Activated naive CD4-positive, alpha-beta T cell treated with anti-CD3 and anti-CD28 coated beads, Interleukin-2, amount 10 ng/mL, durations not matched to agents 7 days and 5 days (primary cell): ENCODE measurements around the gene RXRA.

ENCODE experiments used
- CTCF ChIA-PET: fragments of 350-600 bp; sonication (Branson Sonifier 250); formaldehyde crosslinking; loops from one replicate; lab custom pipeline; 2021; ENCODE audit warnings: antibody characterized with exemption; lab: Charles Lee
- DNase-seq: peaks from one replicate; pipeline ENCODE4 v3.0.0-alpha.2; 2020
- H3K27ac Mint-ChIP-seq: one replicate; pipeline ENCODE4 v1.8.0; 2021; ENCODE audit warnings: mild to moderate bottlenecking, moderate library complexity, mixed read lengths
- H3K27me3 Mint-ChIP-seq: one replicate; pipeline ENCODE4 v1.8.0; 2021; ENCODE audit warnings: mild to moderate bottlenecking, mixed read lengths
- H3K36me3 Mint-ChIP-seq: one replicate; pipeline ENCODE4 v1.8.0; 2021; ENCODE audit warnings: mixed read lengths
- H3K4me1 Mint-ChIP-seq: one replicate; pipeline ENCODE4 v1.8.0; 2021; ENCODE audit warnings: mixed read lengths
- H3K4me3 Mint-ChIP-seq: one replicate; pipeline ENCODE4 v1.8.0; 2021; ENCODE audit warnings: mild to moderate bottlenecking, moderate library complexity, mixed read lengths
- H3K9me3 Mint-ChIP-seq: one replicate; pipeline ENCODE4 v1.8.0; 2021; ENCODE audit warnings: mixed read lengths

Gene RXRA

GRCh38 chr9:134325813-134326723 is at the start of gene RXRA:
Gene RXRA, plus strand, starts transcription at chr9:134326455. Its CDS starts 177 bp downstream, at chr9:134326632.
- CTCF ChIA-PET = no interaction called here
- peak within 1 kb of the TSS; percentile 63 for H3K4me3 Mint-ChIP-seq
- no peaks in the 10 kb centered on the region for H3K9me3 Mint-ChIP-seq
- H3K4me1 Mint-ChIP-seq = peaks cover 2% of the 10 kb centered on the region
- H3K27me3 Mint-ChIP-seq = peaks cover 80% of the 10 kb centered on the region
- H3K36me3 Mint-ChIP-seq = no peaks in the 10 kb centered on the region
- no peak within 1 kb of the TSS for H3K27ac Mint-ChIP-seq
- peak; percentile 63 for DNase-seq

GRCh38 chr9:134278286-134278685 is 48.0 kb upstream of the RXRA start:
- no peaks in the 10 kb centered on the region for H3K9me3 Mint-ChIP-seq
- CTCF ChIA-PET = no interaction called here
- no peak for DNase-seq
- peaks cover 25% of the 10 kb centered on the region for H3K27me3 Mint-ChIP-seq
- H3K4me1 Mint-ChIP-seq = no peaks in the 10 kb centered on the region
- no peak overlapping the region for H3K27ac Mint-ChIP-seq
- no peaks in the 10 kb centered on the region for H3K36me3 Mint-ChIP-seq
- no peak overlapping the region for H3K4me3 Mint-ChIP-seq

- Mint-ChIP-seq H3K4me1 (no peaks in the 10 kb centered on the region), H3K27me3 (peaks cover 30% of the 10 kb centered on the region), H3K36me3 (no peaks in the 10 kb centered on the region), H3K9me3 (no peaks in the 10 kb centered on the region), H3K4me3 (no peak overlapping the region), H3K27ac (no peak overlapping the region)
- CTCF ChIA-PET = no interaction called here
- no peak for DNase-seq
Observed at GRCh38 chr9:134278974-134279640, 47.1 kb upstream of the RXRA start.

- Mint-ChIP-seq H3K27ac (no peak overlapping the region), H3K27me3 (peaks cover 21% of the 10 kb centered on the region), H3K4me3 (no peak overlapping the region), H3K9me3 (no peaks in the 10 kb centered on the region), H3K36me3 (no peaks in the 10 kb centered on the region), H3K4me1 (no peaks in the 10 kb centered on the region)
- CTCF ChIA-PET = no interaction called here
- DNase-seq = no peak
Observed at GRCh38 chr9:134282138-134282650, 44.1 kb upstream of the RXRA start.

- H3K27me3 Mint-ChIP-seq = peaks cover 18% of the 10 kb centered on the region
- DNase-seq = no peak
- CTCF ChIA-PET = no interaction called here
Observed at GRCh38 chr9:134283111-134283515, 43.1 kb upstream of the RXRA start.

GRCh38 chr9:134283692-134284265 is 42.5 kb upstream of the RXRA start:
- DNase-seq = no peak
- CTCF ChIA-PET = no interaction called here
- peaks cover 19% of the 10 kb centered on the region for H3K27me3 Mint-ChIP-seq
- H3K36me3 Mint-ChIP-seq = no peaks in the 10 kb centered on the region
- no peaks in the 10 kb centered on the region for H3K9me3 Mint-ChIP-seq
- H3K4me1 Mint-ChIP-seq = no peaks in the 10 kb centered on the region
- H3K27ac Mint-ChIP-seq = no peak overlapping the region
- H3K4me3 Mint-ChIP-seq = no peak overlapping the region

More at GRCh38 chr9:134283111-134283515, 43.1 kb upstream of the RXRA start:
- Mint-ChIP-seq H3K4me3 (no peak overlapping the region), H3K27ac (no peak overlapping the region), H3K9me3 (no peaks in the 10 kb centered on the region), H3K4me1 (no peaks in the 10 kb centered on the region), H3K36me3 (no peaks in the 10 kb centered on the region)

GRCh38 chr9:134284273-134284672 is 42.0 kb upstream of the RXRA start:
- CTCF ChIA-PET = interaction anchor here (0.6 kb wide), 1 partner anchor 115 kb away, joined by 3 read pairs; no protein-coding TSS in a partner anchor
- no peaks in the 10 kb centered on the region for H3K9me3 Mint-ChIP-seq
- no peak for DNase-seq
- H3K4me3 Mint-ChIP-seq = no peak overlapping the region
- no peak overlapping the region for H3K27ac Mint-ChIP-seq
- no peaks in the 10 kb centered on the region for H3K36me3 Mint-ChIP-seq
- peaks cover 19% of the 10 kb centered on the region for H3K27me3 Mint-ChIP-seq
- H3K4me1 Mint-ChIP-seq = no peaks in the 10 kb centered on the region

- H3K4me1 Mint-ChIP-seq = no peaks in the 10 kb centered on the region
- no peak overlapping the region for H3K4me3 Mint-ChIP-seq
- CTCF ChIA-PET = interaction anchor here (0.6 kb wide), 1 partner anchor 115 kb away, joined by 3 read pairs; no protein-coding TSS in a partner anchor
- H3K9me3 Mint-ChIP-seq = no peaks in the 10 kb centered on the region
- DNase-seq = no peak
- peaks cover 19% of the 10 kb centered on the region for H3K27me3 Mint-ChIP-seq
- H3K27ac Mint-ChIP-seq = no peak overlapping the region
- no peaks in the 10 kb centered on the region for H3K36me3 Mint-ChIP-seq
Observed at GRCh38 chr9:134284741-134285140, 41.5 kb upstream of the RXRA start.

- H3K4me1 Mint-ChIP-seq = no peaks in the 10 kb centered on the region
- H3K27ac Mint-ChIP-seq = no peak overlapping the region
- H3K27me3 Mint-ChIP-seq = peaks cover 19% of the 10 kb centered on the region
- no peaks in the 10 kb centered on the region for H3K9me3 Mint-ChIP-seq
- no peaks in the 10 kb centered on the region for H3K36me3 Mint-ChIP-seq
- CTCF ChIA-PET = no interaction called here
- no peak overlapping the region for H3K4me3 Mint-ChIP-seq
- DNase-seq = no peak
Observed at GRCh38 chr9:134285215-134285845, 40.9 kb upstream of the RXRA start.

GRCh38 chr9:134286471-134287245 is 39.6 kb upstream of the RXRA start:
- Mint-ChIP-seq H3K9me3 (no peaks in the 10 kb centered on the region), H3K36me3 (no peaks in the 10 kb centered on the region), H3K4me1 (no peaks in the 10 kb centered on the region), H3K27me3 (peaks cover 19% of the 10 kb centered on the region), H3K4me3 (no peak overlapping the region), H3K27ac (no peak overlapping the region)
- CTCF ChIA-PET = no interaction called here
- no peak for DNase-seq

- Mint-ChIP-seq H3K4me1 (no peaks in the 10 kb centered on the region), H3K36me3 (no peaks in the 10 kb centered on the region), H3K4me3 (no peak overlapping the region), H3K27ac (no peak overlapping the region), H3K9me3 (no peaks in the 10 kb centered on the region), H3K27me3 (peaks cover 21% of the 10 kb centered on the region)
- DNase-seq = no peak
- CTCF ChIA-PET = no interaction called here
Observed at GRCh38 chr9:134287591-134288491, 38.4 kb upstream of the RXRA start.

GRCh38 chr9:134288746-134289145 is 37.5 kb upstream of the RXRA start:
- Mint-ChIP-seq H3K4me3 (no peak overlapping the region), H3K9me3 (no peaks in the 10 kb centered on the region), H3K27ac (no peak overlapping the region), H3K4me1 (no peaks in the 10 kb centered on the region), H3K27me3 (peaks cover 27% of the 10 kb centered on the region), H3K36me3 (no peaks in the 10 kb centered on the region)
- no peak for DNase-seq
- CTCF ChIA-PET = no interaction called here
